Measurements from ENCODE around the gene CATSPERZ.

The CATSPERZ gene

GRCh38 chr11:64256300-64256699 is 43.9 kb upstream of the CATSPERZ start:
- Histone ChIP-seq H3K9me3 (no peaks in the 10 kb centered on the region), H3K4me1 (ENCODE audit: control insufficient read depth in 1 of 2, insufficient read depth in 1 of 2, low read depth in 1 of 2, low read length in 1 of 2) (peaks cover 14 to 17% of the 10 kb centered on the region in 2 experiments), H3K36me3 (peaks cover 37% of the 10 kb centered on the region), H3K4me3 (ENCODE audit: low read depth in 1 of 2, low read length in 1 of 2) (no peak overlapping the region), H3K27me3 (no peaks in the 10 kb centered on the region), H3K27ac (no peak overlapping the region)
- no peak for TF ChIP-seq CTCF (IDR thresholded peaks at IDR 0.05)

GRCh38 chr11:64258356-64258755 is 41.8 kb upstream of the CATSPERZ start:
- no peaks in the 10 kb centered on the region for H3K27me3 ChIP-seq
- TF ChIP-seq CTCF (IDR thresholded peaks at IDR 0.05), result no peak
- H3K36me3 ChIP-seq, result peaks cover 57% of the 10 kb centered on the region
- no peaks in the 10 kb centered on the region for H3K9me3 ChIP-seq
- no peak overlapping the region for H3K27ac ChIP-seq
- H3K4me3 ChIP-seq (ENCODE audit: low read depth in 1 of 2, low read length in 1 of 2), result no peak overlapping the region
- no peaks in the 10 kb centered on the region for H3K4me1 ChIP-seq (ENCODE audit: control insufficient read depth in 1 of 2, insufficient read depth in 1 of 2, low read depth in 1 of 2, low read length in 1 of 2)

GRCh38 chr11:64258946-64259532 is 41.1 kb upstream of the CATSPERZ start:
- TF ChIP-seq CTCF (IDR thresholded peaks at IDR 0.05), result no peak
- H3K27ac ChIP-seq, result no peak overlapping the region
- no peak overlapping the region for H3K4me3 ChIP-seq (ENCODE audit: low read depth in 1 of 2, low read length in 1 of 2)
- no peaks in the 10 kb centered on the region for H3K27me3 ChIP-seq
- H3K36me3 ChIP-seq, result peaks cover 64% of the 10 kb centered on the region
- no peaks in the 10 kb centered on the region for H3K4me1 ChIP-seq (ENCODE audit: control insufficient read depth in 1 of 2, insufficient read depth in 1 of 2, low read depth in 1 of 2, low read length in 1 of 2)
- H3K9me3 ChIP-seq, result no peaks in the 10 kb centered on the region

GRCh38 chr11:64259533-64260067 is 40.6 kb upstream of the CATSPERZ start:
- Histone ChIP-seq H3K4me1 (ENCODE audit: control insufficient read depth in 1 of 2, insufficient read depth in 1 of 2, low read depth in 1 of 2, low read length in 1 of 2) (no peaks in the 10 kb centered on the region), H3K36me3 (peaks cover 67% of the 10 kb centered on the region), H3K9me3 (no peaks in the 10 kb centered on the region), H3K4me3 (ENCODE audit: low read depth in 1 of 2, low read length in 1 of 2) (no peak overlapping the region), H3K27me3 (no peaks in the 10 kb centered on the region), H3K27ac (no peak overlapping the region)
- no peak for TF ChIP-seq CTCF (IDR thresholded peaks at IDR 0.05)

GRCh38 chr11:64260147-64260708 is 39.9 kb upstream of the CATSPERZ start:
- Histone ChIP-seq H3K4me1 (ENCODE audit: control insufficient read depth in 1 of 2, insufficient read depth in 1 of 2, low read depth in 1 of 2, low read length in 1 of 2) (no peaks in the 10 kb centered on the region), H3K27me3 (no peaks in the 10 kb centered on the region), H3K27ac (no peak overlapping the region), H3K36me3 (peaks cover 67% of the 10 kb centered on the region), H3K9me3 (no peaks in the 10 kb centered on the region), H3K4me3 (ENCODE audit: low read depth in 1 of 2, low read length in 1 of 2) (no peak overlapping the region)
- no peak for TF ChIP-seq CTCF (IDR thresholded peaks at IDR 0.05)

All from neutrophil (primary cell).